GM13976 (cell line): ENCODE results near the gene SPOCD1.

Experiments
- DNase-seq: peaks from one replicate; pipeline ENCODE4 v3.0.0; 2012; ENCODE audit warnings: low spot score
- in situ Hi-C: fragments of 300-500 bp; cut with MboI; formaldehyde crosslinking; loops from one replicate; pipeline ENCODE4 v1.12.0; 2022; ENCODE audit warnings: low sequenced_read_pairs, mixed read lengths, inconsistent platforms; ENCODE audit not compliant: unreplicated experiment
- TF ChIP-seq, protein P1 (sequence below): IDR thresholded peaks from 2 replicates; pipeline ENCODE4 v1.5.1; 2012; ENCODE audit warnings: borderline replicate concordance, mild to moderate bottlenecking; ENCODE audit not compliant: insufficient read depth; ENCODE audit errors: extremely low read depth, missing control alignments, control extremely low read depth

Gene SPOCD1

GRCh38 chr1:31799196-31799894 lies 16.5 kb downstream of the SPOCD1 start:
- TF ChIP-seq, protein P1, sequence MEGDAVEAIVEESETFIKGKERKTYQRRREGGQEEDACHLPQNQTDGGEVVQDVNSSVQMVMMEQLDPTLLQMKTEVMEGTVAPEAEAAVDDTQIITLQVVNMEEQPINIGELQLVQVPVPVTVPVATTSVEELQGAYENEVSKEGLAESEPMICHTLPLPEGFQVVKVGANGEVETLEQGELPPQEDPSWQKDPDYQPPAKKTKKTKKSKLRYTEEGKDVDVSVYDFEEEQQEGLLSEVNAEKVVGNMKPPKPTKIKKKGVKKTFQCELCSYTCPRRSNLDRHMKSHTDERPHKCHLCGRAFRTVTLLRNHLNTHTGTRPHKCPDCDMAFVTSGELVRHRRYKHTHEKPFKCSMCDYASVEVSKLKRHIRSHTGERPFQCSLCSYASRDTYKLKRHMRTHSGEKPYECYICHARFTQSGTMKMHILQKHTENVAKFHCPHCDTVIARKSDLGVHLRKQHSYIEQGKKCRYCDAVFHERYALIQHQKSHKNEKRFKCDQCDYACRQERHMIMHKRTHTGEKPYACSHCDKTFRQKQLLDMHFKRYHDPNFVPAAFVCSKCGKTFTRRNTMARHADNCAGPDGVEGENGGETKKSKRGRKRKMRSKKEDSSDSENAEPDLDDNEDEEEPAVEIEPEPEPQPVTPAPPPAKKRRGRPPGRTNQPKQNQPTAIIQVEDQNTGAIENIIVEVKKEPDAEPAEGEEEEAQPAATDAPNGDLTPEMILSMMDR = no peak

DNA sequence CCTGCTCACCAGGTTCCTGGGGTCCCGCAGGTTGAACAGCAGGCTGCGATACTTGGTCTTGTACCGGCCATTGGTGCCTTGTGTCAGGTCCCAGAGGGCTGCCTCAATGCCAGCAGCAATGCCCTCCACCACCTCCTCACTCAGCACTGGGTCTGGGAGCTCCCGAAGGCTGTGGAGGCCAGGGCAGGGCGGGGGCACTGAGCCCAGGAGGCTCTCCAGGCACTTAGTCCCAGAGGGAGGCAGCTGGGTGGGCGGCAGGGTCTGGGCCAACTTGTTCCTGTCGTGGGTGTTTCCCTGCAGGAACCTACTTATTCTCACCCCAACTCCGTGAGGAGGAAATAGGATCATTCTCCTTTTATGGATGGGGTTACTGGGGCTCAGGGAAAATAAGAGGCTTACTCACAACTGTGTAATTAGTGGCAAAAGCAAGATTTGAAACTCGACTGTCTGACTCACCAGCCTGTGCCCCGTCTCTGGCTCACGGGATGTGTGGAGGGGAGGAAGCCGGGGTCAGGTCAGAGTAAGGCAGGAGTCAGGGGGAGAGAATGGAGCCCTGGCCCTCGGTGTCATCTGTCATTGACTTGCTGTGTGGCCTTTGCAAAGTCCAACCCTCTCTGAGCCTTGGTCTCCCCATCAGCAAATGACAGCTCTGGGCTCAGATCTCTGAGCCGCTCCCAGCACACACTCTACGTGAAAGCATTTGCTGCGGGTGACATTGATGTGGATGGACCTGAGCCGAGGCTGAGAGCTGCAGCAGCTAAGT lies 17.2 kb downstream of the SPOCD1 start:
- TF ChIP-seq, protein P1 = no peak
- no peak for DNase-seq
- in situ Hi-C loops = loop anchor here (10.0 kb wide), 1 partner anchor 134 kb away; no protein-coding TSS in a partner anchor

More at GRCh38 chr1:31799196-31799894, 16.5 kb downstream of the SPOCD1 start:
- DNase-seq = no peak
- in situ Hi-C loops = loop anchor here (10.0 kb wide), 1 partner anchor 135 kb away; no protein-coding TSS in a partner anchor

- in situ Hi-C loops = loop anchor here (10.0 kb wide), 1 partner anchor 133 kb away; no protein-coding TSS in a partner anchor
- TF ChIP-seq, protein P1 = no peak
- no peak for DNase-seq
These were observed 17.8 kb downstream of the SPOCD1 start for GRCh38 chr1:31798086-31798432.

DNA sequence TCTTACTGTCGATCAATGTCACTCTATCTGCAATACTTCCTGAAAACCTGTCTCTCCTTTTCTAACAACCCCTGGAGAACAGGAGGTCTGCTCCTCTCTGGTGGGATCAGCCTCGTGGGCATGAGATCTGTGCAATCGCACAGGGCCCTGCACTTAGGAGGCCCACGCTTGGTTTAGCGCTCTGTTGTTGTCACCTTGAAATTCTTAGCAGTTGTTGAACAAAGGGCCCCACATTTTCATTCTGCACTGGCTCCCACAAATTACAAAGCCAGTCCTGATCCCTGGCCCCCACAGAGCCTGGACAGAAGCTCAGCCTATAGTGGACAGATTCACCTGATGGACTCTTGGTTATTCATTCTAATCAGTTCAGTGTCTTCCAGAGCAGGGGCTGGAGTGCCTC lies 18.6 kb downstream of the SPOCD1 start:
- in situ Hi-C loops = loop anchor here (10.0 kb wide), 1 partner anchor 132 kb away; no protein-coding TSS in a partner anchor
- TF ChIP-seq, protein P1 = no peak
- DNase-seq = no peak

- TF ChIP-seq, protein P1 = no peak
- DNase-seq = no peak
- in situ Hi-C loops = loop anchor here (10.0 kb wide), 1 partner anchor 132 kb away; no protein-coding TSS in a partner anchor
These were observed 19.1 kb downstream of the SPOCD1 start for GRCh38 chr1:31796707-31797106.

DNA sequence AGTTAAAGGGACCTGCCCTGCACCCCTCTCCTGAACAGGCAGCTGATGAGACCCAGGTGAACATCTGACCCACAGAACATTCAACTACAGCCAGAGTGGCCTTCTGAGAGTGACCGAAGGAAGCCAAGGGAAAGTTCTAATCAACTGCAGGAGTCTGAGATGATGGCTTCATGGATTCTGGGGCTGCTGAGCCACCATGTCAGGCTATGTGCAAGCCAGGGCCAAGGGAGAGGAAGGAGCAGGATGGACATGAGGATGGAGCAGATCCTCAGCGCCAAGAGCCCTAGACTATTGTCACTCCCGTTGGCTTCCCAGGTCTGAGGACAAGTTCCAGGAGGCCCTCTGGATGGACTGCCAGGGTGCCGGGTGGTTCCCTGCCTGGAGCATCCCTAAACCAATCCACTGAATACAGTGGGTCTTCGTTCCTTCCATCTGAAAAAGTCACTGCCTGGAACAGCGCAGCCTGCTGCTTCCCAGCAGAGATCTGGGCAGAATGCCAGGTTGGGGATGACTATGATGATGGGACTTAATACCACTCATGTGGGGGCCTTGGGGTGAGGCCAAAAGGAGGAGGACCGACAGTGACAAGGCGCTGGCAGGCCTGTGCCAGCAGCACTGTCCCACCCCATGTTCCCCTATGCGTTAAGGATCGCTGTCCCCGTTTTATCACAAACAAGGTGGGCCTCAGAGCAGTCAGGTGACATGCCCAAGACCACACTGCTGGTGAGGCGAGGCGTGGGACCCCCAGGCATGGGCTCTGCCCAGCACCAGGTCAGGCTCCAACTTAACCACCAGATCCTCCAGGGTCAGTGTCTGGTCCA lies 19.8 kb downstream of the SPOCD1 start:
- TF ChIP-seq, protein P1 = no peak
- in situ Hi-C loops = loop anchor here (10.0 kb wide), 1 partner anchor 131 kb away; no protein-coding TSS in a partner anchor
- DNase-seq = no peak
